WI38 (cell line): ENCODE results near the gene GCN1.

Experiments used
- H3K4me3 ChIP-seq: 2 replicates; pipeline ENCODE4 v1.5.1; 2011; ENCODE audit warnings: low read depth, mild to moderate bottlenecking, control low read depth, low read length
- TF ChIP-seq, protein P1 (sequence below): IDR thresholded peaks from 2 replicates; pipeline ENCODE4 v1.5.1; 2012; ENCODE audit warnings: low read depth, mild to moderate bottlenecking, control low read depth, low read length

Gene GCN1

DNA sequence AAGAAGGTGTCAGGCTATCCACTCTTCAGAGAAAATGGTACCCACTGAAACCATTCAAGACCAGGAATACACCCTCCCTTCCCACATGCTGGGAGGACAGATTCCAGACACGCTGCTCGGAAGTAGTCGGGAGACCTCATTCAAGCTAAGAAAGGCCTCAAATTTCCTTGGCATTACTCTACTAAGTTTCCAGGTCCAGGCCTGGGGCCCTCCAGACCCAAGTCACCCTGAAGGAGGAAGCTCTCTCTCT lies 33.5 kb upstream of the GCN1 start:
- TF ChIP-seq, protein P1, sequence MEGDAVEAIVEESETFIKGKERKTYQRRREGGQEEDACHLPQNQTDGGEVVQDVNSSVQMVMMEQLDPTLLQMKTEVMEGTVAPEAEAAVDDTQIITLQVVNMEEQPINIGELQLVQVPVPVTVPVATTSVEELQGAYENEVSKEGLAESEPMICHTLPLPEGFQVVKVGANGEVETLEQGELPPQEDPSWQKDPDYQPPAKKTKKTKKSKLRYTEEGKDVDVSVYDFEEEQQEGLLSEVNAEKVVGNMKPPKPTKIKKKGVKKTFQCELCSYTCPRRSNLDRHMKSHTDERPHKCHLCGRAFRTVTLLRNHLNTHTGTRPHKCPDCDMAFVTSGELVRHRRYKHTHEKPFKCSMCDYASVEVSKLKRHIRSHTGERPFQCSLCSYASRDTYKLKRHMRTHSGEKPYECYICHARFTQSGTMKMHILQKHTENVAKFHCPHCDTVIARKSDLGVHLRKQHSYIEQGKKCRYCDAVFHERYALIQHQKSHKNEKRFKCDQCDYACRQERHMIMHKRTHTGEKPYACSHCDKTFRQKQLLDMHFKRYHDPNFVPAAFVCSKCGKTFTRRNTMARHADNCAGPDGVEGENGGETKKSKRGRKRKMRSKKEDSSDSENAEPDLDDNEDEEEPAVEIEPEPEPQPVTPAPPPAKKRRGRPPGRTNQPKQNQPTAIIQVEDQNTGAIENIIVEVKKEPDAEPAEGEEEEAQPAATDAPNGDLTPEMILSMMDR: no peak

GRCh38 chr12:120227233-120228040 lies 32.9 kb upstream of the GCN1 start:
- no peak overlapping the region for H3K4me3 ChIP-seq
- TF ChIP-seq, protein P1: no peak

More for the DNA sequence above, 33.5 kb upstream of the GCN1 start:
- H3K4me3 ChIP-seq: no peak overlapping the region

- TF ChIP-seq, protein P1: no peak
These were observed 31.5 kb upstream of the GCN1 start for GRCh38 chr12:120225852-120226640.

DNA sequence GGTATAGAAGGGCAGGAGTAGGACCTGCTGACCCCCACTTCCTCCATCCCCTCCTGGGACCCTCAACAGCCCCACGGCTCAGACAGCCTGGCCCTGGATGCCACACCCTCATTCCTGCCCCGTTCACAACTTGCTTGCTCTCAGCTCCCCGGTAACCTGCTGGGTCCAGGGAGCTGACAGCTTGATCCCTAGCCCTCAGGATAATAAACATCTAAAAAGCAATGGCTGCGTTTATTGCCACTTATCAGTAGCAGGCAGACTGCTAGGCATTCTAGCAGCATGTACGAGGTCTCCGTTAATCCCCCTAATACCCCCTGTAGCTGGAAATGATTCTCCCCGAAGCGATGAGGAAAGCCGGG lies 30.7 kb upstream of the GCN1 start:
- no peak overlapping the region for H3K4me3 ChIP-seq
- TF ChIP-seq, protein P1: no peak

More at GRCh38 chr12:120225852-120226640, 31.5 kb upstream of the GCN1 start:
- H3K4me3 ChIP-seq: no peak overlapping the region

- TF ChIP-seq, protein P1: no peak
- no peak overlapping the region for H3K4me3 ChIP-seq
These were observed 30.0 kb upstream of the GCN1 start for GRCh38 chr12:120224304-120225199.

DNA sequence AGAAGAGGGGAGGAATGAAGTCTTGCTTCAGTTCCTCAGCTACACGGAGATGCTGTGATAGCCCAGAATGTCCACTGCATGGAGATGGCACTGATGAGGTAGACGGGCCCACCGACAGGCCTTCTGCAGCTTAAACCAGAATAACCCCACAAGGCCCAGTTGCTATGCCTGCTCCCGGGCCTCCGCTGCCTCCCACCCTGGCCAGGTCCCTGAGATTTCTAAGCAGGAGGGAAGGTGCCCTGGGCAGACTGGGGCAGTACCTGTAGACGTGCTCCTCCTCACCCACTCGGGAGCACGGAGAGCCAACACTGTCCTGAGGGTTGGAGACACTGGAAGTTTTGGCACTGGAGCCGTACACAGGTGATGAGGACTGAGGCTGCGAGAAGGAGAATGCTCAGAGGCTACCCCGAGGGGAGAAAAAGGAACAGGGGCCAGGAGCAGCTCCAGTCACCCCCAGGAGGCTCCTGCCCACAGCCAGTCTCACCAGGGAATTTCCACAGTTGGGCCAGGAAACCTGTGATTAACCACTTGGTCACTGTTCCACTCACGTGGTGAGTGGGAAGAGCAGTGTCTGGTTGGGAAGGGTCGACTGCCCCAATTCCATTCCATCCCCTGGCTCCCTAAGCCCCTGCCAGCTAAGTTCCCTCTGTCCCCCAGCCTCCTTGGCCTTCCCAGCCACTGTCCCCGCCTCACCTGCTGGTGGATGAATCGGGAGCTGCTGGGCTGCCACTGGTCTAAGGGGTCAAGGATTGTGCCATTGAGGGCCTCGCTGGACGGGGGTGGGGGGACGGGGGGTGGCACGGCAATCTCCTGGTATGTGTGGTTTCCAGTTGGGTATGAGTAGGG lies 29.2 kb upstream of the GCN1 start:
- H3K4me3 ChIP-seq: no peak overlapping the region
- TF ChIP-seq, protein P1: no peak
